ENCODE results near the gene COL6A5.

COL6A5 gene

DNA sequence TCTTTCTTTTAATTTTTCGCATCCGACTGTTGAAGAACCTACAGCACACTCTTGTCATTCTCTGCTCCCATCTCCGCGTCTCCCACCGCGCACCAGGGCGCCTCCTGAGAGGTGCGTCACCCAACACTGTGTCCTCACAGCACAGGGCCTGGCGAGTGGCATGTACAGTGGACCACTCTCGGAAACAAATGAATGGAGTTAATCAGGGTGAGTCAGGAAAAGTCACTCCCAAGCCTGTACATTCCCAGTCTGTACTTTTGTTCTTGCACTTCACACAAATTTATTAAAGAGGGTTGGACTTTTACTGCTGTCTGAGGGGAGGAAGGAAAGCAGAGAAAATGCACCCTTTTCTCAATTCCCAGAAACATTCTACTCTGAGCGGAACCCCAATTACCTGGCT is 172.1 kb downstream of the COL6A5 start:
- no peak for TF ChIP-seq EZH2 (IDR thresholded peaks at IDR 0.05; ENCODE audit: borderline replicate concordance, low read length)
- TF ChIP-seq, protein P1, sequence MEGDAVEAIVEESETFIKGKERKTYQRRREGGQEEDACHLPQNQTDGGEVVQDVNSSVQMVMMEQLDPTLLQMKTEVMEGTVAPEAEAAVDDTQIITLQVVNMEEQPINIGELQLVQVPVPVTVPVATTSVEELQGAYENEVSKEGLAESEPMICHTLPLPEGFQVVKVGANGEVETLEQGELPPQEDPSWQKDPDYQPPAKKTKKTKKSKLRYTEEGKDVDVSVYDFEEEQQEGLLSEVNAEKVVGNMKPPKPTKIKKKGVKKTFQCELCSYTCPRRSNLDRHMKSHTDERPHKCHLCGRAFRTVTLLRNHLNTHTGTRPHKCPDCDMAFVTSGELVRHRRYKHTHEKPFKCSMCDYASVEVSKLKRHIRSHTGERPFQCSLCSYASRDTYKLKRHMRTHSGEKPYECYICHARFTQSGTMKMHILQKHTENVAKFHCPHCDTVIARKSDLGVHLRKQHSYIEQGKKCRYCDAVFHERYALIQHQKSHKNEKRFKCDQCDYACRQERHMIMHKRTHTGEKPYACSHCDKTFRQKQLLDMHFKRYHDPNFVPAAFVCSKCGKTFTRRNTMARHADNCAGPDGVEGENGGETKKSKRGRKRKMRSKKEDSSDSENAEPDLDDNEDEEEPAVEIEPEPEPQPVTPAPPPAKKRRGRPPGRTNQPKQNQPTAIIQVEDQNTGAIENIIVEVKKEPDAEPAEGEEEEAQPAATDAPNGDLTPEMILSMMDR (IDR thresholded peaks at IDR 0.05; ENCODE audit: low read length): no peak
- Histone ChIP-seq H2AFZ (ENCODE audit: low read length) (no peak overlapping the region), H3K79me2 (ENCODE audit: insufficient read depth, low read length) (no peaks in the 10 kb centered on the region), H3F3A (ENCODE audit: insufficient read depth, low read length) (no peaks in the 10 kb centered on the region), H3K4me1 (ENCODE audit: insufficient read depth, low read length, severe bottlenecking) (no peaks in the 10 kb centered on the region), H3K4me2 (ENCODE audit: low read length) (no peak overlapping the region), H3K9me3 (ENCODE audit: low read length) (no peaks in the 10 kb centered on the region), H3K9ac (ENCODE audit: low read length) (no peak overlapping the region), H3K9me2 (ENCODE audit: low read depth, low read length) (no peaks in the 10 kb centered on the region), H3K27me3 (ENCODE audit: insufficient read depth, low read length) (no peaks in the 10 kb centered on the region), H3K4me3 (ENCODE audit: low read depth, low read length, poor library complexity, severe bottlenecking) (no peak overlapping the region), H3K27ac (ENCODE audit: low read depth, low read length, poor library complexity, severe bottlenecking) (no peak overlapping the region), H4K20me1 (ENCODE audit: insufficient read depth, low read length) (no peaks in the 10 kb centered on the region), H3K36me3 (ENCODE audit: insufficient read depth, low read length) (no peaks in the 10 kb centered on the region)

DNA sequence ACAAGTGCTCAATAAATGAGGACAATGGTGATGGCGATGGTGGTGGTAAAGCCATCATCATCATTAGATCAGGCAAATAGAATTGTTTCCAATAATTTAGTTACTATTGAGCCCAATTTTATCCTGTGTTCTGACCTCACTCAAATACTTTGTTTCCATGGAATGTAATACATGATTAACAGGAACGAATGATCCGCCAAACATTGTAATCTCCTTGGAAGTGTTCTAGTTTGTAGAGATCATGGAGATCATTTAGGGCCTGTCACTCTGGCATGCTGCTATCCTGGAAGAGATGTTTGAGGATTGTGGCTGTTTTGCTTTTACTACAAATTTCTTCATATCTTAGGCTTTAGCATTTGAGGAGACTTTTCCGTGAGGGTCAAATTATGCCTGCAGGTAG is 174.3 kb downstream of the COL6A5 start:
- no peaks in the 10 kb centered on the region for H4K20me1 ChIP-seq (ENCODE audit: insufficient read depth, low read length)
- no peaks in the 10 kb centered on the region for H3K9me2 ChIP-seq (ENCODE audit: low read depth, low read length)
- H3K4me2 ChIP-seq (ENCODE audit: low read length): no peak overlapping the region
- no peak overlapping the region for H3K9ac ChIP-seq (ENCODE audit: low read length)
- H2AFZ ChIP-seq (ENCODE audit: low read length): no peak overlapping the region
- no peaks in the 10 kb centered on the region for H3K4me1 ChIP-seq (ENCODE audit: insufficient read depth, low read length, severe bottlenecking)
- no peak overlapping the region for H3K4me3 ChIP-seq (ENCODE audit: low read depth, low read length, poor library complexity, severe bottlenecking)
- no peaks in the 10 kb centered on the region for H3K9me3 ChIP-seq (ENCODE audit: low read length)
- no peaks in the 10 kb centered on the region for H3K36me3 ChIP-seq (ENCODE audit: insufficient read depth, low read length)
- no peak overlapping the region for H3K27ac ChIP-seq (ENCODE audit: low read depth, low read length, poor library complexity, severe bottlenecking)
- TF ChIP-seq, protein P1 (IDR thresholded peaks at IDR 0.05; ENCODE audit: low read length): no peak
- no peak for TF ChIP-seq EZH2 (IDR thresholded peaks at IDR 0.05; ENCODE audit: borderline replicate concordance, low read length)
- H3F3A ChIP-seq (ENCODE audit: insufficient read depth, low read length): no peaks in the 10 kb centered on the region
- H3K27me3 ChIP-seq (ENCODE audit: insufficient read depth, low read length): no peaks in the 10 kb centered on the region
- H3K79me2 ChIP-seq (ENCODE audit: insufficient read depth, low read length): no peaks in the 10 kb centered on the region

DNA sequence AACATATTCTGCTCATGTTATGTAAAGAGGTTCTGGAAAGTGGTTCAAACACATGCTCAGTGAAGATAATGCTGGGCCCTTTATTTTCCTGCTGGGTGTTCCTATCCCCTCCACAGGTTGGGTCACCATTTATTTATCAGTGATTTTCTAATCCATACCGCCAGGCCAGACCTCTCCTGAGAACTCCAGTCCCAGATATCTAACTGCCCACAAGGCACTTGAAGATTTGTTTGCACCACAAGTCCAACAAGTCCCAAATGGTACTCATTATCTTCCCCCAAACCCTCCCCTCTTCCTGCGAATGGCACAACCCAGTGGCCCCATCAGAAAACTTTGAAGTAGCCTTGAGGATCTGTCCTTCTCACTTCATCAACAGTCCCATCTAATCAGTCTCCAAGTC is 176.9 kb downstream of the COL6A5 start:
- TF ChIP-seq EZH2 (IDR thresholded peaks at IDR 0.05; ENCODE audit: borderline replicate concordance, low read length): no peak
- TF ChIP-seq, protein P1 (IDR thresholded peaks at IDR 0.05; ENCODE audit: low read length): no peak

More for the DNA sequence above, 176.9 kb downstream of the COL6A5 start:
- Histone ChIP-seq H3K4me1 (ENCODE audit: insufficient read depth, low read length, severe bottlenecking) (no peaks in the 10 kb centered on the region), H3K27ac (ENCODE audit: low read depth, low read length, poor library complexity, severe bottlenecking) (no peak overlapping the region), H3K79me2 (ENCODE audit: insufficient read depth, low read length) (no peaks in the 10 kb centered on the region), H2AFZ (ENCODE audit: low read length) (no peak overlapping the region), H3K9ac (ENCODE audit: low read length) (no peak overlapping the region), H4K20me1 (ENCODE audit: insufficient read depth, low read length) (no peaks in the 10 kb centered on the region), H3K36me3 (ENCODE audit: insufficient read depth, low read length) (no peaks in the 10 kb centered on the region), H3K9me2 (ENCODE audit: low read depth, low read length) (no peaks in the 10 kb centered on the region), H3K4me3 (ENCODE audit: low read depth, low read length, poor library complexity, severe bottlenecking) (no peak overlapping the region), H3K4me2 (ENCODE audit: low read length) (no peak overlapping the region), H3F3A (ENCODE audit: insufficient read depth, low read length) (no peaks in the 10 kb centered on the region), H3K27me3 (ENCODE audit: insufficient read depth, low read length) (no peaks in the 10 kb centered on the region), H3K9me3 (ENCODE audit: low read length) (no peaks in the 10 kb centered on the region)

Measured in OCI-LY1 (cell line).